CD14-positive monocyte (primary cell): ENCODE data around the gene FGA. TPM values are rescaled to one million over a fixed set of nuclear protein-coding genes. Genes with fewer than 3 reads are reported as not detected.

Experiments used
- DNase-seq, 3 donors: peaks; one replicate each; pipeline ENCODE4 v3.0.0-alpha.2; 2011 to 2022
- H2AFZ ChIP-seq: 2 replicates; pipeline ENCODE4 v1.6.0; 2012; ENCODE audit warnings: mild to moderate bottlenecking, low read depth, low read length, inconsistent platforms; ENCODE audit not compliant: insufficient read depth, poor library complexity, severe bottlenecking
- H3K27ac ChIP-seq, 2 donors: 1 replicate in 1 of 2; 2 replicates in 1 of 2; pipeline ENCODE4 v1.5.1; 2012 to 2013; ENCODE audit warnings: low read length in 2 of 2, control low read depth in 1 of 2, inconsistent platforms in 1 of 2, low read depth in 1 of 2, mild to moderate bottlenecking in 1 of 2
- H3K27me3 ChIP-seq, 2 donors: one replicate each; pipeline versions ENCODE4 v1.6.0 to v1.6.1; 2011 to 2013; ENCODE audit warnings: low read length in 2 of 2; ENCODE audit not compliant: control insufficient read depth in 2 of 2, insufficient read depth in 2 of 2
- H3K36me3 ChIP-seq, 2 donors: replicated peaks in 1 of 2; 1 replicate in 1 of 2; 2 replicates in 1 of 2; pipeline versions ENCODE4 v1.5.1 to v1.6.1; 2012 to 2013; ENCODE audit warnings: low read length in 2 of 2, control low read depth in 1 of 2, inconsistent platforms in 1 of 2, mild to moderate bottlenecking in 1 of 2; ENCODE audit not compliant: insufficient read depth in 2 of 2, control insufficient read depth in 1 of 2
- H3K4me1 ChIP-seq, 2 donors: 1 replicate in 1 of 2; 2 replicates in 1 of 2; pipeline versions ENCODE4 v1.5.1 to v1.6.1; 2012 to 2013; ENCODE audit warnings: low read length in 2 of 2, control low read depth in 1 of 2, inconsistent platforms in 1 of 2, mild to moderate bottlenecking in 1 of 2, moderate library complexity in 1 of 2; ENCODE audit not compliant: insufficient read depth in 2 of 2, control insufficient read depth in 1 of 2
- H3K4me2 ChIP-seq: replicated peaks from 2 replicates; pipeline ENCODE3; 2012; ENCODE audit warnings: low read length, moderate library complexity, mild to moderate bottlenecking; ENCODE audit not compliant: poor library complexity, severe bottlenecking; ENCODE audit errors: extremely low read depth
- H3K4me3 ChIP-seq, 3 experiments: fragments of 200-600 bp in 1 of 3; sonication (generic) in 1 of 3; replicated peaks in 1 of 3; 1 replicate in 2 of 3; 2 replicates in 1 of 3; pipeline ENCODE4 v1.5.1; 2011 to 2013; ENCODE audit warnings: low read length in 3 of 3, mild to moderate bottlenecking in 3 of 3, control low read depth in 2 of 3, low read depth in 2 of 3, inconsistent platforms in 1 of 3, moderate library complexity in 1 of 3
- H3K79me2 ChIP-seq: 2 replicates; pipeline ENCODE4 v1.6.0; 2012; ENCODE audit warnings: mild to moderate bottlenecking, control low read depth, inconsistent platforms, low read length, moderate library complexity; ENCODE audit not compliant: insufficient read depth
- H3K9ac ChIP-seq: 2 replicates; pipeline ENCODE4 v1.6.0; 2017; ENCODE audit warnings: low read length, mild to moderate bottlenecking; ENCODE audit not compliant: insufficient read depth, poor library complexity, severe bottlenecking
- H3K9me3 ChIP-seq, 2 donors: replicated peaks in 1 of 2; 1 replicate in 1 of 2; 2 replicates in 1 of 2; pipeline versions ENCODE4 v1.5.1 to v1.6.1; 2012 to 2013; ENCODE audit warnings: low read length in 2 of 2, control low read depth in 1 of 2; ENCODE audit not compliant: control insufficient read depth in 1 of 2, insufficient read depth in 1 of 2
- H4K20me1 ChIP-seq: 2 replicates; pipeline ENCODE4 v1.6.0; 2012; ENCODE audit warnings: mild to moderate bottlenecking, low read length, control low read depth, moderate library complexity; ENCODE audit not compliant: insufficient read depth
- H3K27ac Mint-ChIP-seq, 7 donors: one replicate each; pipeline ENCODE4 v1.8.0; 2020; ENCODE audit warnings: mild to moderate bottlenecking in 7 of 7, mixed read lengths in 7 of 7, moderate library complexity in 6 of 7, inconsistent platforms in 2 of 7
- H3K27me3 Mint-ChIP-seq, 3 donors: one replicate each; pipeline ENCODE4 v1.8.0; 2021 to 2022; ENCODE audit warnings: low read depth in 3 of 3, mild to moderate bottlenecking in 3 of 3, mixed read lengths in 3 of 3, moderate library complexity in 3 of 3, inconsistent platforms in 1 of 3
- H3K36me3 Mint-ChIP-seq, 2 donors: one replicate each; pipeline ENCODE4 v1.8.0; 2020; ENCODE audit warnings: mixed read lengths in 2 of 2, inconsistent platforms in 1 of 2, mild to moderate bottlenecking in 1 of 2
- H3K4me1 Mint-ChIP-seq: one replicate; pipeline ENCODE4 v1.8.0; 2020; ENCODE audit warnings: mild to moderate bottlenecking, mixed read lengths
- H3K4me3 Mint-ChIP-seq, 2 donors: one replicate each; pipeline ENCODE4 v1.8.0; 2020; ENCODE audit warnings: mild to moderate bottlenecking in 2 of 2, mixed read lengths in 2 of 2, moderate library complexity in 1 of 2
- H3K9me3 Mint-ChIP-seq, 7 donors: one replicate each; pipeline ENCODE4 v1.8.0; 2020 to 2022; ENCODE audit warnings: mixed read lengths in 7 of 7, mild to moderate bottlenecking in 6 of 7, moderate library complexity in 6 of 7, inconsistent platforms in 2 of 7
- CTCF ChIP-seq: fragments of 200-600 bp; IDR thresholded peaks from one replicate; pipeline ENCODE4 v1.8.0; 2022; ENCODE audit warnings: antibody characterized with exemption, mild to moderate bottlenecking
- WGBS: methylation state at CpG from one replicate; pipeline ENCODE4 v1.1.5; 2013; ENCODE audit warnings: missing lambda C conversion rate; ENCODE audit not compliant: insufficient coverage; 5-methylcytosine and 5-hydroxymethylcytosine counted together
- intact Hi-C, 2 donors: fragments of 100-400 bp; cut with micrococcal nuclease; formaldehyde crosslinking; loops; one replicate each; pipeline versions ENCODE4 v1.15.0 to v1.15.1; 2023
- polyA plus RNA-seq, 3 donors: library from polyadenylated mRNA; depleted of rRNA in 1 of 3; unstranded in 2 of 3; stranded (reverse) in 1 of 3; fragments of 300-500 nt in 2 of 3; fragments of >200 nt in 1 of 3; fragmentation: Illumina TruSeq in 2 of 3; gene quantifications; 1 replicate in 2 of 3; 2 replicates in 1 of 3; pipeline ENCODE4 v1.2.3, GENCODE V29; 2012 to 2021

Gene FGA
- polyA plus RNA-seq, 3 donors: not detected

- 96% methylated on average over 5 of the region's 7 CpGs for WGBS
- H3K27ac ChIP-seq: no peak within 1 kb of the TSS
- Mint-ChIP-seq H3K36me3 (no peaks in the 10 kb centered on the region), H3K9me3 (no peaks in the 10 kb centered on the region), H3K4me1 (peaks cover 8% of the 10 kb centered on the region), H3K27me3 (no peaks in the 10 kb centered on the region), H3K4me3 (no peak within 1 kb of the TSS), H3K27ac (no peak within 1 kb of the TSS)
- H3K36me3 ChIP-seq: no peaks in the 10 kb centered on the region
- no peaks in the 10 kb centered on the region for H3K9me3 ChIP-seq
- intact Hi-C loops: no loop called here
- H3K4me2 ChIP-seq: no peak within 1 kb of the TSS
- no peak for TF ChIP-seq CTCF
- H3K4me3 ChIP-seq: no peak within 1 kb of the TSS
- no peak within 1 kb of the TSS for H2AFZ ChIP-seq
- no peak for DNase-seq
- H3K79me2 ChIP-seq: no peaks in the 10 kb centered on the region
- no peaks in the 10 kb centered on the region for H3K4me1 ChIP-seq
- no peaks in the 10 kb centered on the region for H3K27me3 ChIP-seq
- no peaks in the 10 kb centered on the region for H4K20me1 ChIP-seq
- no peak within 1 kb of the TSS for H3K9ac ChIP-seq
These were observed 22.2 kb upstream of the FGA start, which contains the start of gene FGG for GRCh38 chr4:154612472-154613414. FGG (minus strand) TSS chr4:154612656; CDS start chr4:154612609, 47 bp downstream.

- H4K20me1 ChIP-seq: no peaks in the 10 kb centered on the region
- intact Hi-C loops: no loop called here
- H2AFZ ChIP-seq: no peak overlapping the region
- H3K27ac Mint-ChIP-seq: no peak overlapping the region
- H3K27me3 Mint-ChIP-seq: no peaks in the 10 kb centered on the region
- H3K4me2 ChIP-seq: no peak overlapping the region
- H3K4me1 Mint-ChIP-seq: peaks cover 6% of the 10 kb centered on the region
- no peaks in the 10 kb centered on the region for H3K36me3 Mint-ChIP-seq
- H3K4me3 Mint-ChIP-seq: no peak overlapping the region
- H3K9me3 Mint-ChIP-seq: no peaks in the 10 kb centered on the region
- H3K27me3 ChIP-seq: no peaks in the 10 kb centered on the region
- no peak overlapping the region for H3K27ac ChIP-seq
- H3K9me3 ChIP-seq: no peaks in the 10 kb centered on the region
- TF ChIP-seq CTCF: no peak
- H3K4me3 ChIP-seq: no peak overlapping the region
- no peaks in the 10 kb centered on the region for H3K36me3 ChIP-seq
- no peaks in the 10 kb centered on the region for H3K79me2 ChIP-seq
- no peak overlapping the region for H3K9ac ChIP-seq
- no CpG with 5 or more reads among the region's 1 CpG for WGBS
- no peaks in the 10 kb centered on the region for H3K4me1 ChIP-seq
- no peak for DNase-seq
These were observed 21.3 kb upstream of the FGA start for GRCh38 chr4:154611833-154612232.
